Stimulated activated CD8-positive, alpha-beta memory T cell treated with anti-CD3 and anti-CD28 coated beads, Interleukin-12 subunit alpha, Interleukin-12 subunit beta, amount 100 ng/mL, for 4 hours (primary cell): ENCODE measurements around the gene DNAJB6.

Source experiments
- DNase-seq: peaks from one replicate; pipeline ENCODE4 v3.0.0-alpha.2; 2020; ENCODE audit warnings: low read depth

DNAJB6 gene

DNA sequence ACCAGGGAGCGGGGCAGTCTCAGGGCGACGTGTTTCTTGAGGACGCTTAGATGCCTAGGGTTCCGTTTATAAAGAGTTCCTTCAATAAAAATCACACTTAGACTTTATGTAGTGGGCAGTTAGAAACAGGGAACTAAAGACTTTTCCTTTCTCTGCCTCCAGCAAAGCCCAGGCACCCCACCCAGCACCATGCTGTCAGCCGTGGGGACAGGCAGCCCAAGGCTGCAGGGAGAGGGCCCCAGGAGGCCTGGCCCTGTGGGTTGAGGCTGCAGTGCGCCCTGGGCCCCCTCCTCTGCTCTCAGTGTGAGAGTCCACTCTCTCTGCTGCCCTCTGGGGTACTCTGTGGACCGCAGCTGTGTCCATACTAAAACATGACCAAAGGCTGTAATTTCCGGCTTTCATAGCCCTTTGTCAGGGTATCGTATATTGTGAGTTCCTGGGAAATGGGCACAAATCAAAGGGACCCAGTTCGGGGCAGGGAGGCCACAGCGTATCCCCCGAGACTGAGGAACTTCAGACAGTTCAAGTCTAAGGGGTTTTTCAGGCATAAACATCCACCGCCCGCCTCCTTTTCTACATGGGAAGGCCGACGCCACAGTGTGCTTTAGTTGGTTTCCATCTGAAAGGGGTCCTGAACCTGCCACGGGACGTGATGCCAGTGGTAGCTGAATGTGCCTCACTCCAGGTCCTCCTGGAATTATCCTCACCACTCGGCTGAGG lies 59.7 kb downstream of the DNAJB6 start:
- DNase-seq, result no peak

DNA sequence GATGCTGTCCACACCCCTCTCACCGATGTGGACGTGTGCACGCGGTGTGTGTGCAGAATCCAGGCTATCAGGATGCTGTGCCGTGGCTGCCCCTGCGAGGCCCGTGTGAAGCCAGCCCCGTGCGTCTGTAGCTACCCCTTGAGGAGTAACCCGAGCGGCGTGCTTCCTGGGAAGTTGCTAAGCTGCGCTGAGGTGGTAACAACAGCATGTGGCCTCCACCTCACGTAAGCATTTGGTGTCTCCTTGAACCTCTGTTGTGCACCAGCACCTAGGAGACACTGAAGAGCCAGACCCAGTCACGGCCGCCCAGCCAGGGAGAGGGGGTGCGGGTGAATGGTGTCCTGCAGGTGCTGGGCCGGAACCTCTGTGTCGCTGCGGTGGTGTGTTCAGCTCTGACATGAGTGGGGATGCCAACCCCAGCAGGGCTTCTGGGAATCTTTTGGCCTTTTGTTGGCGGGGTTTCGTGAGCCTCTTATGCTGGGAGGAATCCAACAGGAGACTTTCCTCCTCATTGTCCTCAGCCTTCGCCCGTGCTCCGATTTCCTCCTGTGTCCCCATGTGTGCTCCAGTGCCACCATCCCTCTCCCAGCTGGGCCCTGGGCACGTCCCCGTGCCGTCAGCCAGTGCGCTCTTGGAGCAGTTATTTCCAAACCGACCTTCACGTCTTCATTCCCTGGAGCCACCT lies 60.4 kb downstream of the DNAJB6 start:
- no peak for DNase-seq

DNA sequence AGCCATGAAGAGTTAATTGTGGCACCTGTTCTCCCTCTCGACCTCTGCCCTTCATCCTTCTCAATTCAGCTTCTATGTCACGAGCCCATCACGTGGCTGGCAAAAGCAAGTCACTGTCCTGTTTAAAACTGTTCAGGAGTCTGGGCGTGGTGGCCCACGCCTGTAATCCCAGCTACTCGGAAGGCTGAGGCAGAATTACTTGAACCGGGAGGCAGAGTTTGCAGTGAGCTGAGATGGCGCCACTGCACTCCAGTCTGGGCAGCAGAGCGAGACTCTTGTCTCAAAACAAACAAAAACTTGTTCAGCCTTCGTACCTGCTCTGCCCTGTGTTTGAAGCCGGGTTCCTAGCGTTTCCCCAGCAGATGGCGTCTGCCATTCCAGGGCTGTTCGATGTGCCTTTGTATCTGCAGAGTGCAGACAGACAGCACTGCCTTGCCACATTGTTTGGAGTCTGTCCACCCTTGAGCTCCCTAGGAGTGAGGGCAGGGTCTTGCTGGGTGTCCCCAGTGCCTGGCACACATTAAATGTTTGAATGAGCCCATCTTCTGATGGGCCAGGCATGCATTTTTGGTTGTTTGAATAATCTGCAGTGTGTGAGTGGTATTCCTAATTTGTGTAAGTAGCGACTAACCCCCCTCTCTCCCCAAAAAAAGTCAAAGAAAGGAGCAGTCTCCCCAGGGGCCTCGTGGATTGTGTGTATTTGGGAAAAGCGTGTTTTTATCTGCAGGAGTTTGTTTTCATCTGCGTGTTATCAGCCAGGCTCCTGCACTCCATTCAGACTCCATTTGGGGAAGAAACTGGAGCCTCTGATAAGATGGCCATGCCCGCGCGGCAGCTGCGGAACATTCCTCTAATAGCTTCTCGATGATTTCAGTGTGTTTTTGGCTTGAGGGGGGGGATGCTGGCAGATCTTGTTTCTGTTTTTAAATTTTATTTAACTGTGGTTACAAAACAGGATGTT lies 61.2 kb downstream of the DNAJB6 start:
- DNase-seq, result no peak

DNA sequence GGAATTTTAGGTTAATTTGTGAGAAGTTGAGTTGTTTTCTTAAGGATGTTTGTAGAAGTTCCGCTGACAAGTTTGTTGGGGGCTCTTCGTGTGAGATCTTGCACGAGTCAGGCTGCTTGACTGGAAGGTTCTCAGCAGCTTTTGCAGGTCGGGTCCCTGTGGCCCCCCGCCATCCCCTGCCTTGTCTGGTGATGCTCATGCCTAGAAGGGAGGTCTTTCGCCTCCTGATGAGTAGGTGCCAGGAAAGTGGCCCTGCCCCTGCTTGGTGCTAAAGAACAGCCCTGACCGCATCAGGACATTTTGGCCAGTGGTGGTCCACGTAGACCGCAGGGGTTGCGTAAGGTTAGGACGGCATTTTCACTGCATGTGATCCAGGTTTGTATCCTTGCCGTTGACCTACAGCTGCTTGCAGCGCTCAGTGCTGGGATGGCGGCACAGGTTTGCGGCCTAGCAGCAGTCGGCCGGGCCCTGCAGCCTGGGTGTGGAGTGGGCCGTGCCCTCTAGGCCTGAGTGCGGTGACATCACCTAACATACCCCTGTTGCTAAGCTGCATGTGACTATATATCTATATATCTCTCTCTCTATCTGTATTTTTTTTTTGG lies 62.4 kb downstream of the DNAJB6 start:
- no peak for DNase-seq

DNA sequence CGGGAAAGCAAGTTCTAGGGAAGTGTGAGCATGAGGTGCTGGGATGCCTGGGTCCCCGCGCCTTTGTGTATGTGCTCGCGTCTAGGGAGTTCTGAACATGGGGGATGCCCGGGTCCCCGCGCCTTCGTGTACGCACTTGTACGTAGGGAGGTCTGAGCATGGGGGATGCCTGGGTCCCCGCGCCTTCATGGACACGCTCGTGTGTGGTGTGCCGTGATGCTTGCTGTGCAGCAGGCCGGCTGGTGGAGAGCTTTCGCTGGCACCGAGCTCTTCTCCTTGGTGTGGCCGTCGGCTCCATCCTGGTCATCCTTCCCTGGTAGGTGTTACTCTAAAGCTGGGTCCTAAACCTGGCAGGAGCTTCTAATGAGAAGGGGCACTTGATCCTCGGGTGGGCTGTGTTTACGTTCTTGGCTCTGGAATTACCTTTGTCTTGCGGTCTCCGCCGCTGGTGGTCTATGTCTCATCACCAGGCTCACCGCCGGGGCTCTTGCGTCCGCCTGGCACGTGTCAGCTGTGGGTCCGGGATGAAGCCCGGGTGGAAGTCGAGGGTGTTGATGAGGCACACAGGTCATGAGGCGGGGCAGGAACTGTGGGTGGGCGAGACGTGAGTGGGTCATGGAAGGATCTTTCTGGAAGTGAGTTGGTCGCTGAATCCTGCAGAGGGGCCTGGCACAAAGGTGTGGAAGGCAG lies 63.5 kb downstream of the DNAJB6 start:
- DNase-seq, result no peak

DNA sequence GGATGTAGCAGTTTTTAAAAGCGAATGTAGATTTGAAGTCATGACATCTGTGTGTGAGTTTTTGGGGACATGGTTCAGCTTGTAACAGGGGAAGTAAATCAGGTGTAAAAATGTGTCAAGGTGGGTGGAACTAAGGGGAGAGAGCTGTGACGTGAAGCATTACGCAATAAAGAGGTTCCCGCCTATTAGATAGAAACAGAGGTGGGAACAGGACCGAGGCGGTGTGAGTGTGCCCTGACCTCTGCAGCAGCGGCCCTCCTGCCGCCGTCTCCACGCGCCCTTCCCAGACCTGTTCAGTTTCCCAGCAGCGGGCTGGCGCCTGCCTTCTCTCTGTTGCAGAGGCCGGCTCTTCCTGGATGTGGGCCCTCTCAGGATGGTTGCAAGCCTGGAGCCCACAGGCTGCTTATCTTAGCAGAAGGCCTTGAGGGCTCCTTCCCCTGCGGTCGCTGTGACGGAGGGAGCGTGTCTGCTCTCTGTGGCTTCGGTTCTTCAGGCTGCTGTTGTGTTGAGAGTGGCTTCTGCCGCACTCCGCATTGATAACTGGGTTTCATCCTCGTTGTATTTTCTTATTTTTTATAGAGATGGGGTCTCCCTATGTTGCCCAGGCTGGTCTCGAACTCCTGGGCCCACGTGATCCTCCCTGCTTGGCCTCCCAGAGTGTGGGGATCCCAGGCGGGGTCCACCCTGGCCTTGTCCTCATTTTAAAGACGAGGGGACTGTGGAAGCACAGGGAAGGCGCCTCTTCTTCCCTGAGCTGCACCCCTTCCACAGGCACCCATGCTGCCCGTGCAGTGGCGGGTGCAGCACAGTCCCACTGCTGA lies 65.0 kb downstream of the DNAJB6 start:
- DNase-seq, result no peak

DNA sequence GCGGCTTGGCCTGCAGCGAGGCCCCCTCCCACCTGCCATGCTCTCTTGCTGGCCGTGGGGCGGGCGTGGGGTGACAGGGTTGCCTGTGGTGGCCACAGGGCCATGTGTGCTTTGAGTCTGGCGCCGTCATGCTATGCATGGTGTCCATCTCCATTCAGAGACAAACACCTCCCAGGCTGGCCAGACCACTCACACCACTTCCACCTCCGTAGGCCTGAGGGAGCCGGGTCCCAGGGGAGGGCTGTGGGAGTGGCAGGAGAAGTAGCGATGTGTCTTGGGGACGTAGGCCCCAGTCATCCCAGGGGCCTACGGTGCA lies 65.5 kb downstream of the DNAJB6 start:
- DNase-seq, result no peak

DNA sequence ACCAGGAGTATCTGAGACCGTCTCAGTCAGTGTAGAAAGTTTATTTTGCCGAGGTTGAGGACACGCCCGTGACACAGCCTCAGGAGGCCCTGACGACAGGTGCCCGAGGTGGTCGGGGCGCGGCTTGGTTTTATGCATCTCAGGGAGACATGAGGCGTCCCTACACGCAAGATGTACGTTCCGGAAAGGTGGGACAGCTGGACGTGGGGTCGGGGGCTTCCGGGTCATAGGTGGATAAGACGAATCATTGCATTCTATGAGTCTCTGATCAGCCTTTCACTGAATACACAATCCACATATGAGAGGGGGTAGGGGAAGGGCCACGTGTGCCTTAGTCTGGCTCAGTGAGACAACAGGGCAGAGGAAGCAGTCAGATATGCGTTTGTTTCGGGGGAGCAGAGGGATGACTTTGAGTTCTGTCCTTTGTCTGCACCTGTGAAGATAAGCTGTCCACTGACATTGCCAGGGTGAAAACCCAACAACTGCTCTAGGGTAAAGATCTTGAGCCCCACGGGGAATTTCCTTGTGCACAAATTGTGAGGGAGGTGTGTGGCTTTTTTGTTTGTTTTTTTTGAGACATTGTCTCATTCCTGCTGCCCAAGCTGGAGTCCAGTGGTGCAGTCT lies 66.2 kb downstream of the DNAJB6 start:
- no peak for DNase-seq

DNA sequence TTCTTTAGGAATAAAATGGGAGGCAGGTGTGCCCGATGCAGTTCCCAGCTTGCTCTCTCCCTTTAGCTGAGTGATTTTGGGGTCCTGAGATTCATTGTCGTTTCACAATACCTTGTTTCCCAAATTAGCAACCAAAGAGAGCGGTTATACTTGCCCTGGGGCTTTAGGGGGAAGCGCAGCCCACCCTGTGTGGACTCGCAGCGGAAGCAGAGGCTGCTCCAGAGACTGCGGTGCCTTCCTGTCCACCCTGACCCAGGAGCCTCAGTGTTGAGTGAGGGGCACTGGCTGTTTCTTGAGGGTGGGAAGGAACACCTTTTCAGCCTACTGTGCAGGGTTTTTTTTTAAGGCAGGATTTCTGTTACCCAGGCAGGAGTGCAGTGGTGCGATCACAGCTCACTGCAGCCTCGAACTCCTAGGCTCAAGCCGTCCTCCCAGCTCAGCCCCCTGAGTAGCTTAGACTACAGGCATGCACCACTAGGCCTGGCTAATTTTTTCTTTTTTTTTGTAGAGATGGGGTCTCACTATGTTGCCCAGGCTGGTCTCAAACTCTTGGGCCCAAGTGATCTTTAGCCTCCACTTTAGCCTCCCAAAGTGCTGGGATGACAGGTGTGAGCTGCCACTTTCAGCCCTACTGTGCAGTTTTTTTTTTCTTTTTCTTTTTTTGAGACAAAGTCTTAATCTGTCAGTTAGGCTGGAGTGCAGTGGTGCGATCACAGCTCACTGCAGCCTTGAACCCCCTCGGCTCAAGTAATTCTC lies 67.0 kb downstream of the DNAJB6 start:
- no peak for DNase-seq

DNA sequence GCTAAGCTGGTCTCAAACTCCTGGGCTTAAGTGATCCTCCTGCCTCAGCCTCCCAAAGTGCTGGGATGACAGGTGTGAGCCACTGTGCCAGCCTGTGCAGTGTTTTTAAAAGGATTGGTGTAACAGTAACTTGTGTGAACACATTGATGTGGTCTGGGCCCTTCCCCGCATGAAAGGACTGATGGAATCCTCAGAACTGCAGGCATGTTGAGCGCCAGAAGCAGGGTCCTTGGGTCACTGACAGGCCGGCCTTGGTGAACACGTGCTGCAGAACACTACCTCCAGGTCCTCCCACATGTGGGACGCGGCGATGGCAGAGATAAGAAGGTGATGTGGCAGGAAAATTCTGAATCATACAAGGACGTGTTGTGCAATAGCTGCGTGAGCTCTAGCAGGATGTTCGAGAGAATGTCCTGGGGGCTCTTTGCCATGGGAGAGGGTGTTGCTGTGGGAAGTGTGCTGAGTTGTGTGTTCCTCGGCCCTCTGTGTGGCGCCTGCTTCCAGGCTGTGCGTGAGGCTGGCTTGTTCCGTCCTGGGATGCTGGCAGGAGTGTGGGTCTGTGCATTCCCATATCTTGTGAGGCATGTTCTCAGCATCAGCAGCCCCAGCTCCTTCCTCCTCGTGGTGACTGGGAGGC lies 68.2 kb downstream of the DNAJB6 start:
- DNase-seq, result no peak

DNA sequence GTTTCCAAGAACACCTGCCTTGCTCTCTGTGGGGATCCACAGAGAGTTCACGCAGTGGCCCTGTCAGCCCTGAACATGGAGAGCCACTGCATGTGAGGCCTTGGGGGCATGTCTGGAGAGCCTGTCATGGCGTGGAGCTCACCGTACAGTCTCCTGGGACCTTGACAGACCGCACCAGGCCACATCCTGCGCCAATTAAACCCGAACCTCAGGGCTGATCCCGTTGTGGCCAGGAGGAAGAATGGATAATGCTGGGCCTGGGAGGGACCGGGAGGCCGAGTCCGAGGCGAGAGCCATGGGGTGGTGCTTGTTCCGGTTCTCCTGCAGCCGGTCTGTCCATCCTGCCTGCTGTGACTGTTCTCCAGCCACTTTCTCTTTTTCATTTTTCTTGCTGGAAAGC lies 68.7 kb downstream of the DNAJB6 start:
- DNase-seq, result no peak

DNA sequence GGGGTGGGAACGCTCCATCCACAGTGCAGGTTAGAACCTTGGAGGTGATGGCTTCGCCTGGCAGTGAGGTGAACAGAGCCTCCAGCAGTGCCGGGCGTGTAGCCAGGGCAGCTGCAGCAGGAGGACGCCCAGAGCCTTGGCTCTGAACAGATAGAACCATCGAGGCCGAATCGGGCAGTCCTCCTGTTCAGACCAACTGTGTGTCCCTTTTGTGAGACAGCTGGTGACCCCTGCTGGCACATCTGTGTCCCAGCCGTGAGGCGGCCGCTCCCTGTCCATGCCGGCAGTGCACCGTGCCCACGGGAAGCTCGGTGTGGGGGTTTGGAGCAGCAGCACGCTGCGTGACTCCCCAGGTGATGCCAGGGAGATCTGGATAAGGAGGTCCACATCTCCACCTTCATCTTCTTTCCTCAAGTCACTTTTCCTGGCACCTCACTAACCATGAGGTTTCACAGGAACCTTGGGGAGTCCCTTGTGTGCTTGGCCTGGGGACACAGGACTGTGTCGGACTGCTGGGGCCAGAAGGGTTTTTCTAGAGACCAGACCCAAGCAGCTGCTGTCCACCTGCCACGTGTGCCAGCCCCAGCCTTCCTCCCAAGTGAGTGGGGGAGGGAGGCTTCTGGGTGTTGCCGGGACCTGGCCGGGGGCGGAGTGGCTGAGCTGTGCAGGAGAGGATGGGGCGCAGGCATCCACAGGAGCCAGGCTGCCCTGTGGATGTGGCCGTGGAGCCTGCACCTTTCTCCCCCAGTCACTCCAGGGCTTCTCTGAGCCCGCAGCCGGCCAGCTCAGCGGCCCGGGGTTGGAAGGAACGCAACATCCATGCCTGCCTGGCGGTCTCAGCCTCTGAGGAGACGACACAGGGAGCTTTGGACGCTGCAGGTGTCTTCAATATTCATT lies 69.4 kb downstream of the DNAJB6 start:
- no peak for DNase-seq

DNA sequence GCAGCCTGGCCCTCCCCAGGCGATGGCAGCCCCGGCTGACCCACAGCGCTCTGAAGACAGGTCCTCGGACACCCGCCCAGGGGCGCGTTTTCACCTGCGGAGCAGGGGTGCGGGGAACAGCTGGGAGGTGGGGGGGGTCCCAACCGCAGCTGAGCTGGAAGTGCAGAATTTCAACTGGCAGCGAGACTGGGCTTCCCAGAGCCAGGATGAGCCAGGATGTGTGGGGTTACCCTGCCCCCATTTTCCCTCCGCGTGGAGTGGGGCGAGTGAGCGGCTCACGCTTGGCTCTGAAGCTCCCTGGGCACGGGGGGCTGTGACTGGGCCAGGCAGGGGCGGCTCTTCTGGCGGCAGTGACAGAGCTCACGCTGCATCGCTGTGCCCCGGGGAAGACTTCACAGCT lies 70.2 kb downstream of the DNAJB6 start:
- no peak for DNase-seq

DNA sequence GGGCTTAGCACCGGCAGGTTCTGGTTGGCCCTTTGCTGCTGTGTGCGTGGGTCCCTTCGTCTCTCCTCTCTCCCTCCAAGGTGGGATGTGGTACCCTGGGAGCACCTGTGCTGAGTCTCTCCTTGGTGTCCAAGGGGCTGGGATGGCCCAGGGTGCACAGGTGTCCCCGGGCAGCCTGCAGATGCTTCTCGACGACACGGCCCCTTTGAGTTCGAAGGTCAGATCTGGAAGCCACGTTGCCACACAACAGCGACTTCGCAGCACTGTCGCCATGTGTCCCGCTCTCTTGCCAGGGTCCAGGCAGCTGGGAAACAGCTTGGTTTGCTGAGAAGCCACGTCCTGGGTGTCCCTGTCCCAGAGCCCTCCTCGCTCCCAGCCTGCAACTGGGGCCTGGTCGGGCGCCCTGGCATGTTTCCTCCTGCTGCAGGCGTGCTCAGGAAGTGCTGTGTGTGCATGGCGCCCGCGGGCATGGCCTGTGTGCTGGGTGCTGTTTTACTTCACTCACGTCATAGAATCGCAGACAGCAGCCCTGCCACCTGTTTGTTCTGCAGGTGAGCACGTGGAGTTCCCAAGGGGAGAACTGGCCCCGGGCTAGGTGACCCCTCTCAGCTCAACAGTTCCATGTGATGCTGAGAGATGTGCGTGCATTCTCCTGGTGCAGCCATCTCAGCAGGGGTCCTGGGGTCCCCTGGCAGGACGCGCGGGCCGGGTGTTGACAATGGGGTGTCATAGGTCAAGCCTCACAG lies 70.9 kb downstream of the DNAJB6 start:
- DNase-seq, result no peak

DNA sequence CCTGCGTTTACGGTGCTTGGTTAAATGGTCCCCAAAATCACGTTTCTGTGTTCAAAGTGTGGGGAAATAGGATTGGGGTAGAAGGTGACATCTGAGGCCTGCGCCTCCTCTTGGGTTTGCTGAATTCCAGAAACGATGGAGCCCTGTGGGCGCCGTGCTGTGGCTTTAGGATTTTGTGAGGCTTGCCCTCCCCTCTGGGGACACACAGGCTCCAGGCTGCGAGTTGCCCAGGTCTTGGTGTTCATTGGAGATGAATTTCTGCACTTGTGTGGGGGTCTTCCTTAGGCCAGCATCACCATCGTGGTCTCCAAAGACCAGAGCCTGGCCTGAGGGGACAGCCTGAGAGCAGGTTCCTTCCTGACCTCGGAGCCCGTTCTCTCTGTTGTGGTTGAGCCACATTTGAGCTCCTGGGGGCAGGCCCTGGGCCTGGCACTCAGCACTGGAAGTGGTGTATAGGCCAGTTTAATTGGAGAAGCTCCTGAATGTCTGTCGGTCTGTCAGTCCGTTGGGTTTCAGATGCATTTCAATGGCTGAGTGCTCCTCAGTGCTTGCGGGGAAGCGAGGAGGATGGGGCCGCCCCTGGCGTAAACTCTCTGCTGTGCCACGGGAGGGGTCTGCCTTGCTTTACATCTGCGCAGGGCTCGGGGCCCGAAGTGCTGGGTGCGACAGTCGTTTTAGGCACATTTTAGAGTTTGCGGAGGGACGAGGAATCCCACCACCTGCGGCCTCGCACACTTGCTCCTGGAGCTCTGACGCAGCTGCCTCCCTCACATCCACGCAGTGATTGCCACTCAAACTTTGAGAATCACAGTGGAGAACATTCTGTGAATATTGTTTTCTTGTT lies 71.7 kb downstream of the DNAJB6 start:
- no peak for DNase-seq

DNA sequence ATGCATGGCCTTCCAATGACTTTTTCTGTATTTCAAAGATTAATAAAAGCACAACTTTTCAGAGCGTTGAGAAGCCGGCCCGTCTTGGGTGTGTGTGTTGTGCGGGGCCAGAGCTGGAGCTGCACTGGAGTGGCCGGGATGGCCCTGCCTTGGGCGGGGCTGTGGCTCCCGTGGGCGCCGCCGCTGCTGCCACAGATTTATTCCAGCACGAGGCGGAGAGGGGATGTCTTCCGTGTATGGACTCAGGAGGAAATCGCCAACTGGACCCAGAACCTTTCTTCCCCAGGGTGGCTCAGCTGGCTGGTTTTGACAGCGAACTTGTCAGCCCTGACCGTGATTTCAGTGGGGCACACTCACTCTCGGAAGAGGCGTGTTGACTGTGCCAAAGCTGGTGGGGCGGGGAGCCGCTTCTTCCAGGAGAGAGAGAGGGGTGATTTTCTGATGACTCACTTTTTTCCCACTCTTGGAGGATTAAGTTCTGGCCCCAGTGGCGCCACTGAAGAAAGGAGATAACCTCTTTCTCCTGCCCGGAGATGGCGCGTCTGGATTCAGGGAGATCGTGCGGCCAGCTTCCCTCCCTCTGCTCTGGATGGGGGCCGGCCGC lies 72.4 kb downstream of the DNAJB6 start:
- DNase-seq, result no peak
